IPS-15b (cell line): ENCODE results near the gene UBE2E2.

Source experiments
- H3K27me3 ChIP-seq: one replicate; pipeline ENCODE4 v1.6.1; 2013; ENCODE audit warnings: low read length; ENCODE audit not compliant: control insufficient read depth, insufficient read depth
- H3K36me3 ChIP-seq: one replicate; pipeline ENCODE4 v1.6.1; 2013; ENCODE audit warnings: low read length; ENCODE audit not compliant: control insufficient read depth, insufficient read depth
- H3K4me1 ChIP-seq: one replicate; pipeline ENCODE4 v1.6.1; 2013; ENCODE audit warnings: mild to moderate bottlenecking, low read length; ENCODE audit not compliant: control insufficient read depth, insufficient read depth
- H3K4me3 ChIP-seq: one replicate; pipeline ENCODE4 v1.5.1; 2013; ENCODE audit warnings: low read depth, low read length
- H3K9ac ChIP-seq: one replicate; pipeline ENCODE4 v1.6.1; 2013; ENCODE audit warnings: low read depth, mild to moderate bottlenecking, low read length
- H3K9me3 ChIP-seq: one replicate; pipeline ENCODE4 v1.6.1; 2013; ENCODE audit warnings: mild to moderate bottlenecking, low read length; ENCODE audit not compliant: control insufficient read depth, insufficient read depth

Gene UBE2E2

DNA sequence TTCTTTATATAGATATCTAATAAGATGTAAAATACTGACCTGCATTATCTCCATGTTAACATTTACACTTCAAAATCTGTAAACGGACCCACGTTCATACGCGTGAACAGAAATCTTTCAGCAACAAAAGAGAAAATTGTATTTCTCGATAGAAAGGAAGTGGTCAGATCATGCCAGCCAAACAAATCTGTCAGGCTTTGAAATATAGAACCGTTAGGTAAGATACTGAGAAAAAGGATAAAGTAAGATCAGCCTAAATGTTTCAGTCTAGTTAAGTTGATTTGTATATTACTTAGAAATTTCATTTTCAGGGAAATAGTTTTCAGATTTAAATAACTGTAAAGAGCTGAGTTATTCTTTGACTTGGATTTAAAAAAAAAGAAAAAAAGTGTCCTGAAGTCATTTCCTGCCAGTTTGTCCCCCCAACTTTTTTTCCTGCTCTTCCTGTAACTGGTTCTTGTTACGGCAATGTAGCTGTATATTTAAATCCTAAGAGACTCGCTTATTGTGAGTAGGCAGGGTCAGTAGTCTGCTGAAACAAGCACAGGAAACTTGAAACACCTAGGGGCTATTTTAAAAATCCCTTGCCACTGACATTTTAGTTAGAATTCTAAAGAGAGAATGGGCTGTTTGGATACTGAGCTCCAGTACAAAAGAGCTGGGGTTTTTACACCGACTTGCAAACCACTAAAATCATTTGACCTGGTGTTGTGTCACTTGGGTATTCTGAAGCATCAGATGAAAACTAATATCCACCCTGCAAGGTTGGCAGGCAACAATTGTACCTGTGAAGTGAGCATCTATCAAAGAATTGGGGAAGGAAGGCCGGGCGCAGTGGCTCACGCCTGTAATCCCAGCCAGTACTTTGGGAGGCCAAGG lies 237.5 kb downstream of the UBE2E2 start:
- H3K27me3 ChIP-seq, result no peaks in the 10 kb centered on the region
- H3K36me3 ChIP-seq, result no peaks in the 10 kb centered on the region
- peaks cover 14% of the 10 kb centered on the region for H3K4me1 ChIP-seq
- H3K9ac ChIP-seq, result no peak overlapping the region
- H3K9me3 ChIP-seq, result no peaks in the 10 kb centered on the region
- no peak overlapping the region for H3K4me3 ChIP-seq

GRCh38 chr3:23442598-23443383 lies 239.7 kb downstream of the UBE2E2 start:
- Histone ChIP-seq H3K4me3 (no peak overlapping the region), H3K9ac (no peak overlapping the region), H3K4me1 (peaks cover 6% of the 10 kb centered on the region), H3K27me3 (no peaks in the 10 kb centered on the region), H3K36me3 (no peaks in the 10 kb centered on the region), H3K9me3 (no peaks in the 10 kb centered on the region)

DNA sequence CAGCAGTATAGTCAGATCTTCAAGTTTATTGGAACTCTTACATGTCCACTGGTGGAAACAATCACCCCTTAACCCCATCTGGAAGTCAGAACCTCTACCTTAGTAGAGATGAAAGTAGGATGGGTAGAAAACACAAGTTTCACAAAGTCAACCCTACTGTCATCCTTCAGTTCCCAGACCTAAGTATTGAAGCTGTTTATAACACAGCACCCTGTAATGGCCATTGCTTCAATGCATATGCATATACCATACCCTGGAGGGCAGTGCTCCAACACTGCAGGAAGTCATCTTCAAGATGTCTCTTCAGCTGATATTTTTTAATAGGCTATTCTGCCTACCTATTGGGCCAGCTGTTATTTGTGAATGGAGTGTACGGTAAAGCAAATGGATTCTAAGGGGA lies 241.3 kb downstream of the UBE2E2 start:
- no peaks in the 10 kb centered on the region for H3K36me3 ChIP-seq
- no peaks in the 10 kb centered on the region for H3K27me3 ChIP-seq
- H3K9me3 ChIP-seq, result no peaks in the 10 kb centered on the region
- H3K4me3 ChIP-seq, result no peak overlapping the region
- peaks cover 4% of the 10 kb centered on the region for H3K4me1 ChIP-seq
- H3K9ac ChIP-seq, result no peak overlapping the region

GRCh38 chr3:23446301-23446700 lies 243.2 kb downstream of the UBE2E2 start:
- Histone ChIP-seq H3K9ac (no peak overlapping the region), H3K4me1 (peaks cover 4% of the 10 kb centered on the region), H3K9me3 (no peaks in the 10 kb centered on the region), H3K27me3 (no peaks in the 10 kb centered on the region), H3K36me3 (no peaks in the 10 kb centered on the region), H3K4me3 (no peak overlapping the region)

DNA sequence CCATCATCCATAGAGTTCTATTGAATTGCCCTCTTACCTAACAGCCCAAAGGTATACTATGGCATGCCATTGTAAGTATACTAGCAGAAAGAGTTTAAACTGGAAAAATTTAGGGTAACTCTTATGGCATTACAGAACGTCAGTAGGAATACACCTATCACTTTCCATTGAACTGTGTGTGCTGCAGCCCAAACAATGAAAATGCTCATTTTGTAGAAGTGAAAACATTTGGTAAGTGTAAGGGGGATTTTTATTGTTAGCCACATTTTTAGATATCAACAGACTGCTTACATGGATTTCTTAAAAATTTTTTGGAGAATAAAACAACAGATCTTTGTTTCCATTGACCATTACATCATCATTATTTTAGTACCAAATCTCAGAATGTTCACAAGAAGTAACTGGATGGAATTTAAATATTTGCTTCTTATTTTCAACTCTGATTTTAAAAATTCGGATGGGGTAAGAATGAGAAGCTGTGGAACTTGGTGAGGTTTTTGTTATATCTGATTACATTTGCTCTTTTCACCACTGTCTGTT lies 245.9 kb downstream of the UBE2E2 start:
- no peaks in the 10 kb centered on the region for H3K9me3 ChIP-seq
- H3K9ac ChIP-seq, result no peak overlapping the region
- H3K27me3 ChIP-seq, result no peaks in the 10 kb centered on the region
- H3K4me3 ChIP-seq, result no peak overlapping the region
- no peaks in the 10 kb centered on the region for H3K4me1 ChIP-seq
- no peaks in the 10 kb centered on the region for H3K36me3 ChIP-seq

GRCh38 chr3:23450051-23450450 lies 246.9 kb downstream of the UBE2E2 start:
- H3K36me3 ChIP-seq, result no peaks in the 10 kb centered on the region
- H3K4me3 ChIP-seq, result no peak overlapping the region
- H3K4me1 ChIP-seq, result peaks cover 3% of the 10 kb centered on the region
- H3K9me3 ChIP-seq, result no peaks in the 10 kb centered on the region
- no peak overlapping the region for H3K9ac ChIP-seq
- no peaks in the 10 kb centered on the region for H3K27me3 ChIP-seq

- Histone ChIP-seq H3K4me3 (no peak overlapping the region), H3K9me3 (no peaks in the 10 kb centered on the region), H3K9ac (no peak overlapping the region), H3K27me3 (no peaks in the 10 kb centered on the region), H3K4me1 (peaks cover 3% of the 10 kb centered on the region), H3K36me3 (no peaks in the 10 kb centered on the region)
These were observed 247.7 kb downstream of the UBE2E2 start for GRCh38 chr3:23450806-23451205.

GRCh38 chr3:23452408-23452807 lies 249.3 kb downstream of the UBE2E2 start:
- Histone ChIP-seq H3K36me3 (no peaks in the 10 kb centered on the region), H3K27me3 (no peaks in the 10 kb centered on the region), H3K9me3 (no peaks in the 10 kb centered on the region), H3K9ac (no peak overlapping the region), H3K4me3 (no peak overlapping the region), H3K4me1 (peaks cover 3% of the 10 kb centered on the region)

GRCh38 chr3:23455084-23455483 lies 252.0 kb downstream of the UBE2E2 start:
- no peak overlapping the region for H3K4me3 ChIP-seq
- H3K9me3 ChIP-seq, result no peaks in the 10 kb centered on the region
- no peaks in the 10 kb centered on the region for H3K27me3 ChIP-seq
- H3K9ac ChIP-seq, result no peak overlapping the region
- H3K4me1 ChIP-seq, result peaks cover 3% of the 10 kb centered on the region
- no peaks in the 10 kb centered on the region for H3K36me3 ChIP-seq

DNA sequence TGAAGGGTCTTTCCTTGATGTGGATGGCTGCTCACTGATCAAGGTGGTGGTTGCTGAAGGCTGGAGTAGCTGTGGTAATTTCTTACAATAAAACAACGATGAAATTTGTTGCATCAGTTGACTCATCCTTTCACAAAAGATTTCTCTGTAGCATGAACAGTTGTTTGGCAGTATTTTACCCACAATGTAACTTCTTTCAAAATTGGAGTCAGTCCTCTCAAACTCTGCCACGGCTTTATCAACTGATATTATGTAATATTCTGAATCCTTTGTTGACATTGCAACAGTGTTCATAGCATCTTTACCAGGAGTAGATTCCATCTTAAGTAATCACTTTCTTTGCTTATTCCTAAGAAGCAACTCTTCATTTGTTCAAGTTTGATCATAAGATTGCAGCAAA lies 252.6 kb downstream of the UBE2E2 start:
- Histone ChIP-seq H3K4me3 (no peak overlapping the region), H3K9ac (no peak overlapping the region), H3K9me3 (no peaks in the 10 kb centered on the region), H3K36me3 (no peaks in the 10 kb centered on the region), H3K4me1 (peaks cover 3% of the 10 kb centered on the region), H3K27me3 (no peaks in the 10 kb centered on the region)

DNA sequence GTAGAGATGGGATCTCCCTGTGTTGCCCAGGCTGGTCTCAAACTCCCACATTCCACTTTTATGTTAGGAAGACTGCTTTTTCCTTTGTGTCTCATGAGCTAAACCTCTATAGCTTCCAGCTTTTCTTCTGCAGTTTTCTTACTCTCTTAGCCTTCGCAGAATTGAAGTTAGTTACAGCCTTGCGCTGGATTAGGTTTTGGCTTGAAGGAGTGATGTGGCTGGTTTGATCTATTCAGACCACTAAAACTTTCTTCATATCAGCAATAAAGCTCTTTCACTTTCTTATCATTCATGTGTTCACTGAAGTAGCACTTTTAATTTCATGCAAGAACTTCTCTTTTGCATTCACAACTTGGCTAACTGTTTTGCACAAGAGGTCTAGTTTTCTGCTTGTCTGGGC lies 254.6 kb downstream of the UBE2E2 start:
- no peaks in the 10 kb centered on the region for H3K9me3 ChIP-seq
- no peaks in the 10 kb centered on the region for H3K27me3 ChIP-seq
- no peak overlapping the region for H3K4me3 ChIP-seq
- no peaks in the 10 kb centered on the region for H3K36me3 ChIP-seq
- peaks cover 3% of the 10 kb centered on the region for H3K4me1 ChIP-seq
- no peak overlapping the region for H3K9ac ChIP-seq
